Measurements from ENCODE around the gene CLDN11.

The CLDN11 gene

GRCh38 chr3:170467571-170468147, 49.0 kb downstream of the CLDN11 start:
- no peak overlapping the region for H3K27ac ChIP-seq
- no peak for DNase-seq (ENCODE audit: low read depth, low spot score)

- no peak overlapping the region for H3K27ac ChIP-seq
- DNase-seq (ENCODE audit: low read depth, low spot score), result no peak
Observed at GRCh38 chr3:170469151-170470062, 50.7 kb downstream of the CLDN11 start.

DNA sequence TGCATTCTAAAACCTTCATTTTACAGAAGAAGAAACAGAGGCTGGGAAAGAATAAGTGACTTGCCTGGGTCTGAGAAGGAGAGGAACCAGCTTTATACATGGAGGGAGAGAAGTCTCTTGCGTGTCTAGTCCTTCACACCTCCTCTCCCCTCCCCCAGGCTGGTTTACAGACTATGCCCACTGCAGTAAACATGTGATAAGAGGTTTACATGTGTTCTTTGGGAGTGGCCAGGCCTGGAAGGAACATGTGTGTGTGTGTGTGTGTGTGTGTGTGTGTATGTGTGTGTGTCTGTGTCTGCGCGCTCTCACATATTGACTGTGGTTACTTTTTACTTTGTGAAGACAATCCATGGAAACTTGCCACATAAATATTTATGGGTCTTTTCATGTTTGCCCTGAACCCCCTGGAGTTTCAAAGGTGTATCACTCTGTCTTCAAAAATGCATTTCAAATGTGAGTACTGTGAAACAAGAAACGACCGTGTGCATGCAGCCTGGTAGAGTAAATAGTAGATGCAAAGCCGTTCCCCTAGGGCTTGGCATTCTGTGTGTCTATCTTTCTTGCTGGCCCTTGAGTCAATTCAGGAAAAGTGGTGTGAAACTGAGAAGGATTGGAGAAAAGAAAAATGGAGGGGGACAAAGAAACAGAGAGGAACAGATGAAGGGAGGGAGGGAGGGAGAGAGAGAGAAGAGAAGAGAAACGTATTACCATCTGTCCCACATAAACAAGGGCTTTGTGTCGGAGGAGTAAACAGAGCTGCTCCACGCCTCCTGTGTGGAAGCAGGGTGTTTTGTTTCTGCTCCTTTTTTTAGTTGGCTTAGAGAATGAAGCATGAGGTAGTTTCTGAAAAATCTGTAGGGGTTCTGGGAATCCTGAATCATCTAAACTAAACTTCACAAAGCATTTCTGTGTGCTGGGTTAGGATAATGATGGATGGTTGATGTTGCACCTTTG, 51.7 kb downstream of the CLDN11 start:
- H3K27ac ChIP-seq, result no peak overlapping the region
- no peak for DNase-seq (ENCODE audit: low read depth, low spot score)

GRCh38 chr3:170471149-170471548, 52.5 kb downstream of the CLDN11 start:
- no peak for DNase-seq (ENCODE audit: low read depth, low spot score)
- H3K27ac ChIP-seq, result no peak overlapping the region

DNA sequence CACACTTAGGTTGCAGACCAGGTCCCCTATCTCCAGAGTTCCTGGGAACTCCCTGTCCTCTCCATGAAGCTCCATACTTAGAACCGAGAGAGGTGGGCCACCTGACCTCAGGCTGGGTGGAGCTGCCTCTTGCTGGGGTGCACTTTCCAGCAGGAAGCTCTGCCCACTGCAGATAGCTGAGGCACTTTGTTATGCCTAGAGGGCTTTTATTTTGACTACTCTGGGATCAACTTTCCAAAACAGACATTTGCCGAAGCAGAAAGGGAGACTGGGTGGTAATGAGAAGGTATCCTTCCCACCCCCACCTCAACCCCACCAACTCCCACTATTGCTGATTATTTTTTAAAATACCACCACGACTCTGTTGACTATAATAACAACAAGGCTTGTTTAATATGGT, 54.7 kb downstream of the CLDN11 start:
- no peak for DNase-seq (ENCODE audit: low read depth, low spot score)
- no peak overlapping the region for H3K27ac ChIP-seq

GRCh38 chr3:170475092-170475685, 56.5 kb downstream of the CLDN11 start:
- H3K27ac ChIP-seq, result no peak overlapping the region
- DNase-seq (ENCODE audit: low read depth, low spot score), result no peak

DNA sequence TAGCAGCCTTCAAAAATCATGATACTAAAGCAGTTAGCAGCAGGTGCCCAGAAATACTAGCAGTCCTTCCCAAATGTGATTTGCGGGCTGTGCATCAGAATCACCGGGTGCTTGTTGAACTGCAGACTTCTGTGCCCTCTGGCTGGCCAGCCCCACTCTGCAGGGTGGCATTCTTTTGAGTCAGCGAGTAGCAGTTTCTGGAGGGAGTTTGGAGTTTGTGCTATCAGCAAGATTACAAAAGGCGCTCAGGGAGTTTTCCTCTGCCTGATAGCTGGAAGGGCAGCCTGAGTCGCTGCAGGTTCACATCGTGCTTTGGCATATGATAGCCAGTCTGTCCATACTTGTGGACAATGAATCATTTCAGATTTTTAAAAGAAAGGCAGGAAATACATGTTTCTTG, 57.6 kb downstream of the CLDN11 start:
- no peak for DNase-seq (ENCODE audit: low read depth, low spot score)
- H3K27ac ChIP-seq, result no peak overlapping the region

GRCh38 chr3:170477395-170477794, 58.7 kb downstream of the CLDN11 start:
- H3K27ac ChIP-seq, result no peak overlapping the region
- DNase-seq (ENCODE audit: low read depth, low spot score), result no peak

DNA sequence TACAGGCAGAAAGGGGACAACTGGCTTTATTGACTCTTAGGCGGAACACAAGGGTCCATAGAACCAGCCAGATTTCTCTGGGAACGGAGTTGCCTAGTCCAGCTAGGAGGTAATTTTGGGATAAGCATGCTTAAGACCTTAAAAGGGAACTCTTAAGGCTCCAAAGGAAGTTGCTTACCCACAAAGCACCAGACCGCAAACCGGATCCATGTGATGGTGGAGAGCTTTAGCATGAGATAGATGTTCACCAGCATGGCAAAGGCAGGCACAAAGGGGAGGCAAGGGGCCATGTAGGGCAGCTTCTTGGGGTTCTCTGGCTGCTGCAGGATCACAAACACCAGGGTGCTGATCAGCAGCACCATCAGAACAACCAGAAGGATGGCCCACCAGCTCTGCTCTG, 61.4 kb downstream of the CLDN11 start:
- no peak for DNase-seq (ENCODE audit: low read depth, low spot score)
- H3K27ac ChIP-seq, result no peak overlapping the region

DNA sequence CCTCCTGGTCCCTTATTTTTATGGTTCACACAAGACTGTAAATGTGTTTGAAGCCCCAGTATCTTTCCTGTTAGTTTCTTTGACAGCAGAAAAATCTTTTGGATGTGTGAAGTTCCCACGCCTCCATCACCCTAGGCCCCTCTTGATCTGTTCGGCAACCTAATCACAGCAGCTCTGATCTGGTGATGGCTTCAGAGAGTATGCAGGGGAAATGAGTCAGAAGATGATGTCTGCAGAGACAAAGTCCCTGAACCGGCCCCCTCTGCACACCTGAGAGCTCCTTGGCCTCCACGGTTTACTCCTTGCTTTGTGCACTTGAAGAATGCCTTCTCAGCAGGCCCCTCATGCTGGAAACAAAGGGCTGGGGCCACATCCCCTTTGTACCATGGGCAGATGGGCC, 63.5 kb downstream of the CLDN11 start:
- H3K27ac ChIP-seq, result no peak overlapping the region
- DNase-seq (ENCODE audit: low read depth, low spot score), result no peak

- DNase-seq (ENCODE audit: low read depth, low spot score), result no peak
Observed at GRCh38 chr3:170483485-170484262, 65.0 kb downstream of the CLDN11 start.

More at GRCh38 chr3:170483485-170484262, 65.0 kb downstream of the CLDN11 start:
- no peak overlapping the region for H3K27ac ChIP-seq

Measured in epithelial cell of prostate (primary cell).